Stimulated activated CD4-positive, alpha-beta T cell treated with anti-CD3 and anti-CD28 coated beads, Interleukin-1b, Interleukin-23, amount 100 ng/mL, for 48 hours (primary cell): ENCODE results near the gene SHQ1.
A peak's percentile ranks its signal among the peaks of the same experiment; 100 is the strongest.
"Not testable (repeated sequence)": the region's sequence is repeated elsewhere in the genome, so short reads cannot be mapped to it uniquely, and the experiment has no call there.

ENCODE experiments used
- DNase-seq: peaks from one replicate; pipeline ENCODE4 v3.0.0-alpha.2; 2020

SHQ1 gene

DNA sequence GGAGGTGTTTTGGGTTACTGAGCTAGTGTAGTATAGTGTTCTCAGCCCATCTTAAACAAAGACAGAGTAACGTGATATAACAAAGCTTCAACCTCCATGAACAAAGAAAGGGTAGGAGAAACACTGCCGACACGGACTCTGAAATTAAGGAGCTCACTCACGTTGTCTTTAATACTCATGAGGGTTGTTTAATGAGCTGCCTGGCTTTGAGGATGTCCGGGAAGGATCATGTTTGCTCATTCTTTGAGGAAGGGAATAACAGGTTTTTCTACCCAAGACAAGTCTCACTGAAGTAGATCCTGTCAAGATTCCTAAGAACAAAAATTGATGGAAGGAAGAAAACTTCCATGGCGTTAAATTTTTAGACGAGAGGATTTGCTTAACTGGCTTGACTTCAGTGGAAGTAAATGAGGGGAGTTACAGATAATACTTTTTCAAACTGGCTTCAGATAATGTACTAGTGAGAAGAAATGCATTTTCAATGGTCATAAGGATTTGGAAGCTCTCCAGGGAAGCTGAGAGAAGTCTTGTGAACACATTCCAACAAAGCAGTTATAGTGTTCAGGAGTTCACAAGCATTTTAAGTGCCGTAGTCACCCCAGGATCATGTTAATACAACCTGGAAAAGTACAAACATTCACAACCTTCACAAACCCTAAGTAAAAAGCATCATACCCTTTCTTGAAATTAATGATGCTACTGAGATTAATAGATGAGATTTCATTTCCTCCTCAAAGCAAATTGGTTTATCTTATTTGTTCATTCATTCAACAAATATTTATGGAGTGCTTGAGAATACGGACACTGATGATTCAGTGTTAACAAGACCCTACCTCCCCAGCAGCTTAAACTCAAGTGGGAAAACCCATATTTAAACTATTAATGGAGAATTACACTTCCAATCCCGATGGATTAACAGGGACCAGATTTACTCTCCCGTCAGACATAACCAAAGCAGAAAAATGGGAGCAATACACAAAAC, 101.5 kb downstream of the SHQ1 start:
- no peak for DNase-seq

DNA sequence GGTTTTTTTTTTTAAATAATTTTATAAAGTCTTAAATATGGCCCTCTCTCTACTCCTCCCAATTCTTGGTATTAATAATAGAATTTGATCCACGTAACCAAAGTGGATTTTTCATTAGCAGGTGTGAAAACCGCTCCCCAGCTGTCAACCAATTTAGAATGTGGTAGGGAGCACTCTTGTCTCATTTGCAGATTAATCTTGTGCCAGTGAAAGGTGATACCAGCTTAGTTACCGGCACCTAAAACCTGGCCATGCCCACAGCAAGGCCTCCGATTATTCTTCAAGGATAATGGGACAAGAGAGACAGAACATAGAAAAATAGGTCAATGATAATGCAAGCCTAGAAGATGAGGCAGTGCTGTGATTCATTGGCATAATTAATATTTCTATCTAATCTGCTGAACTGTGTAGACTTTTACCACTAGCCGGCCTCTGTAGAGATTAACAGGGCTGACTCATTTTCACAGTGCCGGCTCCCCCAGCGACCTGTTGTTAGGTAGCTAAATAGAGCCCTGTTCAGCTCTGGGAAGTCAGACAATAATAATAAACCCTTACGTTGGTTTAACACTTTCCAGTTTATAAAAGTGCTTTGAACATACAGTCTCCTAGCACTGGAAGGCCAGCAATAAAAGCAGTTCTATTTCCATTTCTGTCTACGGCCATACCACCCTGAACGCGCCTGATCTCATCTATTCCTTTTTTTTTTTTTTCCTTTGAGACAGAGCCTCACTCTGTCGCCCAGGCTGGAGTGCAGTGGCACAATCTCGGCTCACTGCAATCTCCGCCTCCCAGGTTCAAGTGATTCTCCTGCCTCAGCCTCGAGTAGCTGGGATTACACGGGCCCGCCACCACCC, 102.9 kb downstream of the SHQ1 start:
- DNase-seq: no peak

DNA sequence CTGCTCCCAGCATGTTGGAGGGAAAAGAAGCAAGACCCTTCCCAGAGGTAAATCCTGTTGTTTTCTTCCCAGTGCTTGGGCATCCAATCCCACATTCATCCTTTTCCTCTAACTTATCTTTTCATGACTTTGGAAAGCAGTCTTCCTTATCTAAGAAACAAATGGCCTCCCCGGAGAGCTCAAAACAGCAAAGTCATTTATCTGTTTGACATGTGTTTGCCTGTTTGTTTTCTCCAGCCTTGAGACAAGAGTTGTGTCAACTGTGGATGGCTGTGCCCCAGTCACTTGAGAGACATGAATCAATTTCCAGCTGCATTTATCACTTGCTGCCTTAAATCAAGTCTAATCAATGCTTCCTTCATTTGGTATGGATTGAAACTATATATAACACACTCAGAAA, 103.9 kb downstream of the SHQ1 start:
- DNase-seq: no peak

DNA sequence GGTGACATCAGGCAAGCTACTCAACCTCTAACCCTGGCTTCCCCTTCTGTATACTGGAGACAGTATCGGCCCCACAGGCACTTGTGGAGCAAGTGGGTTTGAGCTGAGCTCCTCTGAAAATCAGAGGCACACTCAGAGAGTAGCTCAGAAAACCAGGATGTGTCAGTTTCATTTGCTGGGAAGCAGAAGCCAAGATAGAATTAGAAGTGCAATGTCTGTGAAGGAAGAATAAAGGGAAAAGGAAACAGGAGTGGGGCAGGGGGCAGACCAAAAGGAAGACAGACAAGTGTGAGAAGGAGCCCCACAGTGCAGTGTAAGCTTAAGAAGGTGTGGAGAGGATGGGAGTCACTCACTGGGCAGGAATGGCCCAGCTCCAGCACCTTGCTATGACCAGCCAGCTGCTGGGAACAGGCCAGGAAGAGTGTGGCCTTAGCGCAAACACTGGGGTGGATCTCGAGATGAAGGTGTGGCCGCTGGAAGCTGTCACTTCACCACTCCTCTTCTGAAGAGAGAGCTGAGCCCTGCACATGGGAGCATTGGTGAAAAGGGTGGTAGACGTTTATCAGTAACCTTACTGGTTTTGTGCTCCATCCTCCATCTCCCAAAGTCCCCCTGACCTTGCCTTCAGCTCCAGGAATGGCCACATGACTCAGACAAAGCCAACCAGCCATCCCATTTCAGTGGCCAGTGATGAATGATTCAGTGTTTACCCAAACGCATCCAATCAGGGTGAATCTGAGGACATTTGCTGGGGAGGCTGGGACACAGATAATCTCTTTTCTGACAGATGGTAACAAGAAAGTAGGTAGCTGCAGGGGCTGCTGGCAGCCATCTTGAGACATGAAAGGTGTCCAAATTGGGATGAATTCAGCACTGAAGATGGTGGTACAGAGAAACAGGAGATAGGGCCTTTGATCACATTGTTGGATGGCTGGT, 108.4 kb downstream of the SHQ1 start:
- DNase-seq: no peak

DNA sequence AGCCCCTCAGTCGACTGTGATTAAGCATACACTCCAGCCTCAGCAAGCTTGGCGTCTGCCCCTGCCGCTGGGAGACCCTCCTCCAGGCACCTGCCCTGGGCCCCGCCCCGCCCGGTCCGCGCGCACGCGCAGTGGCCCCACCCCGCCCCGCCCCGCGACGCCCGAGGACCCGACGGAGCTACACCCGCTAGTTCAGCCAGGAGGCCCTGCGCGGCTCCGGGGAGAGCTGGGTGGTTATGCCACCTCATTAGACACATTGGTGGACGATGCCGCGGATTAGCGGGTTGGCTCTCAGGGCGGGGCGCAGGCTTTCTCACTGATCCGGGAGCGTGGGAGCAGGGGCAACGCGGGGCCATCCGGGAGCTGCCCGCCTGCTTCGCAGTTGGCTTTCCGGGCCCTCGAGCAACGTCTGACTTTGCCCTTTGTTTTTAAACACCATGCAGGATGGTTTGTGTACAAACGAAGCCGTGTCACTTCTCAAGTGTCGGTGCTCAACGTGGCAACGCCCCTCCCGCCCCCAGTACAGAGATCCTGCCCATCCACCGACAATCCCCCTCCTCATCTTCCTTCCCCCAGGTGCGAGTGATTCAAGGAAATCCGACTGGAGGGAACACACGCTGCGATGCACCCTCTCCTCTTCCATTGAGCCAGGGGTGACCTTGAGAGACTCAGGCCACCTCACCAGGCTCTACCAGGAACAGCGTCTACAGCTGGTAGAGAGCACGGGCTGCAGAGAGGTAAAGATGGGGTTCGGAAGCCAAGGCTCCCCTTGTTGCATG, 109.3 kb downstream of the SHQ1 start:
- DNase-seq: peak; percentile 75

DNA sequence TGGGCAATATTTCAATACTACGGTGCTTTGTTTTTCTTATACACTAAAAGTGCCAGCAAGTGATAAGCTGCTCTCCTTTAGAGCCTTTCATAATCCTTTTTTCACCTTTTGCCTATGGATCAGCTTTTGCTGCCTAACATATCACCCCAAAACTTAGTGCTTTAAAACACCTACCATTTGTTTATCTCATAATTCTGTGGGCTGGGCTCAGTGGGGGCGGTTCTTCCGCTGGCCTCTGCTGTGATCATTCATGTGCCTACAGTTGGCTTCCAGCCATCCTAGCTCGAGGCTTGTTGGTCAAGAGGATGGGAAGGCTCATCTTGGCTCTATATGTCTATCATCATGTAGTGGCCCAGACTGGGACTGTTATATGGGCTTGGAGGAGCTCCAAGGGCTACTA, 113.2 kb downstream of the SHQ1 start:
- DNase-seq: not testable (repeated sequence)

DNA sequence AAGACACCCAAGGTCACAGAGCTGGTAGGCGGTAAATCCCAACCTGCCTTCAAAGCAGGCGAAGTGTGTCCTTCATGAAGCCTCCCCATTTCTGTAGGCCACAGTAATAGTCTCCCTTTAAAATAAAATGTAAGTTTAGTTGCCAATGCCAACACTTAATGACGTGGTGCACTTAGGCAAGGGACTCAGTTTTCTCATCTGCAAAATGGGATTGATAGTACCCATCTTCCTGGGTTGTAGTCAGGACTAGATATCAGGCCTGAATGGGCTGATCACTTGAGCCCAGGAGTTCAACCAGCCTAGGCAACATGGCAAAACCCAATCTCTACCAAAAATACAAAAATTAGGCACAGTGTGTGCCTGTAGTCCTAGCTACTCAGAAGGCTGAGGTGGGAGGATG, 114.6 kb downstream of the SHQ1 start:
- DNase-seq: no peak

DNA sequence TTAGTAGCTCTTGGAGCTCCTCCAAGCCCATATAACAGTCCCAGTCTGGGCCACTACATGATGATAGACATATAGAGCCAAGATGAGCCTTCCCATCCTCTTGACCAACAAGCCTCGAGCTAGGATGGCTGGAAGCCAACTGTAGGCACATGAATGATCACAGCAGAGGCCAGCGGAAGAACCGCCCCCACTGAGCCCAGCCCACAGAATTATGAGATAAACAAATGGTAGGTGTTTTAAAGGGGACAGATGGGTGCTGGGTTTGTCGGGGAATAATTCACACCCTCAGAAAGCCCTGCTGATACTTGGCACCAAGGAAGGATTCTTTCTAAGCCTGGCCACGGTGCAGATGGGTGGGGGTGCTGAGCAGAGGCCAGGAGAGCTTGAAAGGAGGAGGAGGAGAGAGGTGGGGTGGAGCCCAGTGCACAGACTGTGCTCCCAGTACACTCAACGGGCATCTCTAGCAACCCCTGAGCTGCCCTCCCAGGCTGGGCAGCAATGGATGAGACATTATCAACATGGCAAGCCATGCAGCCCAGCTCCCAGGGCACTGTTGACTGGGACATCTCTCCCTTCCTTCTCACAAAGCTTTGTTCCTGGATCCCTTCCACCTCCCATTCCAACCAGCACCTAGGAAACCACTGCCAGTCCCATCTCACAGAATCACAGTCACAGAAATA, 115.4 kb downstream of the SHQ1 start:
- DNase-seq: not testable (repeated sequence)

DNA sequence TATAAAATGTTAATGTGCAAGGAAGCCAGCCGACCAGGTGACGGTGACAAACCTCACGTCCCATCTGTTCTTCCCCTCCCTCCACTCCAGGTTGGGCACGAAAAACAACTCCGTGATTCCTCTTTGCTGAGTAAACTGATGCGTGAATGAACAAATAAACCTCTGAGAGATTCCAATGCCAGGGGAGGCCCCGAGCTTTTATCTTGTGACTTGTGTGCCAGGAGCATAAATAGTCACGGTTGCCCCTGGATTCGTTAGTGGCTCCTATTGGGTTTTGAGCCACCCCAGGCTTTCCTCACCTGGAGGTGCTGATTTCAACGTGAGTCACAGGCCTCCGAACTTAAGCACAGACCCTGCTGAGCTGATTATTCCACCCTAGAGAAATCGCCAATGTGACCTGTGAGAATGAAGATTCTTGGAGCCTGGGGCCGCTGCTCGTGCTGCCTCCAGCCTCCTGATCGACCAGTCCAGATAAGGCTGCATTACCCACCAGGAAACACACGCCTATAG, 119.2 kb downstream of the SHQ1 start:
- no peak for DNase-seq

DNA sequence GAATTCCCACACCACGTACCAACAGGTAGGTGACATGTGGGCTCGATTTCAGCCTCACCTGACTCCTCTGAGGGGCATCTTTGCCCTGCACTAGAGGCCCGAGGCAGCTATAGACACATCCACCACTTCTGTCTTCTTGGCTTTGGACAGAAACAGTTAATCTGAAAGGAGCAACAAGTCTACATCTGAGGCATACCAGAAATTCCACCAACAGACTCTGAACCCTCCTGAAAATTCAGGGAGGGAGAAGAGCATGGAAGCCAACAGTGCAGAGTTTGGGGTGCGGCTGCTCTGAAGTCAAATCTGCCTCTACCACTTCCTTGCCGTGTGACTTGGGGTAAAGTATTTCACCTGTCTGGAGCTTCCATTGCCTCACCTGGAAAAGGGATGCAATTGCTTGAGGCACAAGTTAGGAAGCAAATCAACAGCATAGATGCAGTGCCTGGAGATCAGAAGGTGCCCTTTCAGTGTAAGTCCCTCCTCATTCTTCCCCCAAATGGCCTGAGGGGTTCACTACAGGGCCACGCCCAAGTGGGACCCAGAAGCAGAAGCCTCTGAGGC, 119.8 kb downstream of the SHQ1 start:
- DNase-seq: no peak

DNA sequence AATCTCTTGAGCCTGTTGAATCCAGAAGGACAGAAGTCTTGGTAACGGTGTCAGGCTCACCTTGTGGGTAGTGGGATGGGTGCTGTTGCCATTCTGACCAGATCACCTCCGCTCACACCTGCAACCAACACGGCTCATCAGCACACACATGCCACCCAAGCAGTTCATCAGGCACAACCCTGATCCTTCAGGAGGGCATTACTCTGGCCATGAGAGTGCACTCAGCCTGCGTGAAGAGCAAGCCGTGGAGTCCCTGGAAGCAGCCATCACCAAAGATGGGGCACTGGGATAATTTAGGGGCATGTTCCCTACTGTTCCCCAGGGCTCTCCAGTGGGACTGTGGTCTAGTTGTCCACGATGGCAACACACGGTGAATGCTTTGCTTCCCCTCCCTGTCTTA, 120.5 kb downstream of the SHQ1 start:
- DNase-seq: no peak

DNA sequence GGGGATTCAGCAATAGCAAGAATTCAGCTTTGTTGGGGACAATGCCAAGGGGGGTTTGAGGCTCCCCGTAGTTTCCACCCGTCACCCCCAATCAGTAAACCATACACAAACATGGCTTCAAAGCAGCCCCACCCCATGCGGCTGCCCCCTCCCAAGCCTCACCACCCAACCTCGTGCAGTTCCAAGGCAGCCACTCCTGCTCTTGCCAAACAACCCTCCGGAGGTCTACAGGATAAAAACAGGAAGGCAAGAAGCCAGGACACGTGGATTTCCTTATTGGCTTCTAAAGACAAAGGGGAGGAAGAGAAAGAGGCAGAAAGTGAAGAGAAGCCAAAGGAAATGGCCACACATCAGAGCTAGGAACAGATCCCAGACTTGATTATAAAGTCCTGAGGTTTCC, 121.1 kb downstream of the SHQ1 start:
- DNase-seq: no peak

DNA sequence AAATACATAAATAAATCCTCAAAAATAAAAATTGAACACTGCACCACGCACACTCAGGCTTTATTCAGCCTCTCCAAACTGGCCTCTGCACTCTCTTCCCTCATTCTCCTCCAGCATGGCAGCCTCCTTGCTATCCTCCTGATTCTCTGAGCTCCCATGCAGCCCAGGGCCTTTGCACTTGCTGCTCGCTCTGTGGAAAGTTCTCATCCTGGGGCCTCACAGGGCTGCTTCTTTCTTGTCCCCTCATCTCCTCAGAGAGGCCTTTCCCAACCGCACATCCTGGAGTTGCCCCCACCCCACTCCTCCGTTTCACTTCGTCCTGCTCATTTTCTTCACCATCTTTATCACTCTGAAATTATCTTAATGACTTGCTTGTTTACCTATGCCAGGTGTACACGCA, 123.0 kb downstream of the SHQ1 start:
- no peak for DNase-seq

DNA sequence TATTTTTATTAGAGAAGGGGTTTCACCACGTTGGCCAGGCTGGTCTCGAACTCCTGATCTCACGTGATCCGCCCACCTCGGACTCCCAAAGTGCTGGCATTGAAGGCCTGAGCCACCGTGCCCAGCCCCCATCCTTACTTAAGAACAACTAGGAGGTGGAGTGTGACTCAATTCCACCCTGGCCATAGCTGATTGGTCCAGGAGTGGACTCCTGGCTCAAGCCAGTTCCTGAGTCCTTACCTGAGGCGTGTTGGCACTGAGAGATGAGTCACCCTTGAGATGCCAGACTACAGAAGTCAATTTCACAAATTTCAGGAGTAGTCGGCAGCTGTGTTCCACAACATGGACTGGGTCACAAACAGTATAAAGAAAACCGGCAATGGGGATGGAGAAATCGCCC, 124.2 kb downstream of the SHQ1 start:
- no peak for DNase-seq

DNA sequence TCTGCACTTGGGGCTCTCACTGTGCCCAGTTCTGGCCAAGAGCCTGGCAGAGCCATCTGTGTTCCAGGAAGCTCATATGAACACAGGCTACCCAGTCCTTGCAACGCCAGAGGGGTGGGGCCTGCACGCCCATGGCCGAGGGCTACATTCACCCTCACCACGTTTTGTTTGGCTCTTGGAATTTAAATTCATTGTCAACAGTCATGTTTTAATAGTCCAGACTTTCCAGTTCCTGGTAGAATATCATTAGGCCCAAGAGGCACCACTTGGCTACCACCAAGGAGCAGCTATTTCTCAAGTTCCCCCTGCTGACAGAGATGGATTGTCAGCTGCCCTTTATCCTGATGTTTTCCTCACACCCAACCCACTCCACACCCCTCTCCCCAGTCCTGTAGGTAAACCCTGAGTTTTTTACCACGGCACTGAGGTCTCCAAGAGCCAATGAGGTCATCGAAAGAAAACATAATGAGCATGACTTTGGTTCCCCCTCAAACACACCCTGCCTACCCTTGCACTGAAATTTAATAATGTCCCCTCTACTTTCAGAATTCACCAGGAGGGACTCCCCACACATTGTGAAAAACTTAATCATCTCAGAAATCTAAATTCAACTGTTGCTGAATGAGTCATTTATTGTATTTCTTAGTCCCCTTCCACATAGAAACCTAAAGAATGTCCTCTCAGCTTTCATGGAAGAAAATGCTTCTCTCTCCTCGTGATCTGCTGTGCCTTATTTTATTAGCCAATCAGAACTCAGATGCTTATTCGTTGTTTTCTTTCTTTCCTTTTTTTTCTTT, 125.1 kb downstream of the SHQ1 start:
- DNase-seq: peak; percentile 4

DNA sequence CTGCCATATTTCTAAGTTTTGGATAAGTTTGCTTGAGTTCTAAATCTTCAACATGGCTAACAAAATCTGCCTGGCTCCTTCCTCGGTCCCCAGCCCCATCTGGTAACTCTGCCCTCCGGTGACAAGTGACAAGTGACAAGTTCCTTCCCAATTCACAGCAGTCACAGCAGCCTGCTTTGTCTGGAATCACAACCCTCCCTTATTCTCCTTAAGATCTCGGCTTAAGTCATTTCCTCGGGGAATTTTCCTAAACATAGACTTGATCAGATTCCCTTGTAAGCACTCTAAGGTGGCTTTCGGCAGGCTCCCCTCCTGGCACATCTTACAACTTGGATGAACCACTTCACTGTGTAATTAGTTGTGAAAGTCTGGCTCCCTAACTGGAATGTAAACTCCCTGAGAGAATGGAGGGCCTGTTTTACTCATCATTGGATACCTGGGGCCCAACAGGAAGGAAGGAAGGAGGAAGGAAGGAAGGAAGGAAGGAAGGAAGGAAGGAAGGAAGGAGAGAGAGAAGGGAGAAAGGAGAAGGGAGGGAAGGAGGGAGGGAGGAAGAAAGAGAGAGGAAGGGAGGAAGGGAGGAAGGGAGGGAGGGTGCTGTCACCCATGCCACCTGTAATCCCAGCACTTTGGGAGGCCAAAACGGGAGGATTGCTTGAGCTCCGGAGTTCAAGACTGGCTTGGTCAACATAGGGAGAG, 126.4 kb downstream of the SHQ1 start:
- DNase-seq: no peak

DNA sequence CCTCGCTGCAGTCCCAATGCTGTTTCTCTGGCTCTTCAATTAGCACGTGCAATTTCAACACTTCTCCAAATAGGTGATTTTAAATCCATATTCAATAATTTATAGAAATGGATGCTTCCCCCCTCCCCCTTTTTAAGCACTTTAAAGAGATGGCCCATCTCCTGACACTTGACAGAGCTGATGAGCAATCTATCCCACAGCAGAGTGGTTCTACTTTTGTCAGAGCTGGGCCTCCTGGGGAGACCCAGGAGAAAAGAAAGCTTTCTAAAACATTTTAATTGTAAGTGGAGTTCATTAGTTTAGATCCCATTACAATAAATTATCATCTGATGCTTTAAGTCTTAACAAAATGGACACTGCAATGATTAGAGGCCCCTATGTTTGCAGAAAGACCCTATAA, 127.7 kb downstream of the SHQ1 start:
- no peak for DNase-seq

DNA sequence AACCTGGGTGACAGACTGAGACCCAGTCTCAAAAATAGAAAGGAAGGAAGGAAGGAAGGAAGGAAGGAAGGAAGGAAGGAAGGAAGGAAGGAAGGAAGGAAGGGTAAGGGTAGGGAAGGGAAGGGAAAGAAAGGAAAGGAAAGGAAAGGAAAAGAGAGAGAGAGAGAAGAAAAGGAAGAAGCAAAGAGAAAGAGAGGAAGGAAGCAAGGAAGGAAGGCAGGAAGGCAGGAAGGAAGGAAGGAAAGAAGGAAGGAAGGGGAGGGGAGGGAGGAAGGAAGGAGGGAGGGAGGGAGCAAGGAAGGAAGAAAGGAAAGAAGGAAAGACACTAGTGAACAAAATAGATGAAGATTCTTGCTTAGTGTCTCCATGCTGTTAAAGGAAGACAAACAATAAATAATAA, 129.1 kb downstream of the SHQ1 start:
- no peak for DNase-seq

DNA sequence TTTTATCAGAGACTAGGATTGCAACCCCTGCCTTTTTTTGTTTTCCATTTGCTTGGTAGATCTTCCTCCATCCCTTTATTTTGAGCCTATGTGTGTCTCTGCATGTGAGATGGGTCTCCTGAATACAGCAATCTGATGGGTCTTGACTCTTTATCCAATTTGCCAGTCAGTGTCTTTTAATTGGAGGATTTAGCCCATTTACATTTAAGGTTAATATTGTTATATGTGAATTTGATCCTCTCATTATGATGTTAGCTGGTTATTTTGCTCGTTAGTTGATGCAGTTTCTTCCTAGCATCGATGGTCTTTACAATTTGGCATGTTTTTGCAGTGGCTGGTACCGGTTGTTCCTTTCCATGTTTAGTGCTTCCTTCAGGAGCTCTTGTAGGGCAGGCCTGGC, 134.1 kb downstream of the SHQ1 start:
- not testable (repeated sequence) for DNase-seq
